IMR-90 (cell line): ENCODE data around the gene ACTN1. TPM values are rescaled to one million over a fixed set of nuclear protein-coding genes. Genes with fewer than 3 reads are reported as not detected.

ENCODE experiments used
- ATAC-seq: fragments of 200-7000 bp; cut with Tn5 transposase; 2 replicates; pipeline ENCODE4 v1.9.1; 2020; ENCODE audit warnings: low read depth, mild to moderate bottlenecking, moderate library complexity
- BruUV-seq: library from RNA; stranded (reverse); fragments of 400-500 nt; replicated peaks from 2 replicates; lab custom pipeline; 2021; lab: Mats Ljungman, UMichigan
- CTCF ChIA-PET: fragments of 300-600 bp; formaldehyde crosslinking; extraction: SDS; loops from one replicate; lab custom pipeline; 2021; ENCODE audit warnings: antibody characterized with exemption; lab: Yijun Ruan, JAX
- POLR2A ChIA-PET: fragments of 300-600 bp; sonication (Branson Sonifier 250); formaldehyde crosslinking; loops from one replicate; lab custom pipeline; 2022; ENCODE audit warnings: antibody characterized with exemption; ENCODE audit not compliant: unreplicated experiment; lab: Charles Lee
- DNase-seq: peaks from one replicate; pipeline ENCODE4 v3.0.0; 2013
- H2AFZ ChIP-seq: replicated peaks from 2 replicates; pipeline ENCODE3; 2013; ENCODE audit warnings: low read length, mild to moderate bottlenecking; ENCODE audit not compliant: poor library complexity
- H2AK5ac ChIP-seq: 2 replicates; pipeline ENCODE4 v1.6.1; 2013; ENCODE audit warnings: low read depth, low read length, inconsistent platforms
- H2AK9ac ChIP-seq: replicated peaks from 2 replicates; pipeline ENCODE3; 2013; ENCODE audit warnings: mild to moderate bottlenecking, low read depth, low read length, moderate library complexity; ENCODE audit not compliant: poor library complexity
- H2BK120ac ChIP-seq: 2 replicates; pipeline ENCODE4 v1.6.1; 2013; ENCODE audit warnings: low read depth, low read length, inconsistent platforms
- H2BK15ac ChIP-seq: 3 replicates; pipeline ENCODE4 v1.6.1; 2013; ENCODE audit warnings: low read depth, low read length, inconsistent platforms
- H2BK20ac ChIP-seq: 2 replicates; pipeline ENCODE4 v1.6.1; 2013; ENCODE audit warnings: low read depth, mild to moderate bottlenecking, inconsistent platforms, low read length, moderate library complexity
- H2BK5ac ChIP-seq: 2 replicates; pipeline ENCODE4 v1.6.1; 2013; ENCODE audit warnings: mild to moderate bottlenecking, low read depth, low read length, inconsistent platforms; ENCODE audit not compliant: poor library complexity, severe bottlenecking
- H3K14ac ChIP-seq: replicated peaks from 2 replicates; pipeline ENCODE4 v1.6.1; 2013; ENCODE audit warnings: low read depth, low read length, inconsistent platforms
- H3K18ac ChIP-seq: 2 replicates; pipeline ENCODE4 v1.6.1; 2013; ENCODE audit warnings: low read depth, low read length, control low read depth
- H3K23ac ChIP-seq: 2 replicates; pipeline ENCODE4 v1.6.1; 2013; ENCODE audit warnings: low read depth, low read length, inconsistent platforms
- H3K27ac ChIP-seq: 2 replicates; pipeline ENCODE4 v1.5.1; 2013; ENCODE audit warnings: mild to moderate bottlenecking, control low read depth, low read length; ENCODE audit not compliant: insufficient read depth
- H3K27me3 ChIP-seq: 2 replicates; pipeline ENCODE4 v1.6.1; 2013; ENCODE audit warnings: low read length; ENCODE audit not compliant: control insufficient read depth, insufficient read depth
- H3K36me3 ChIP-seq: 2 replicates; pipeline ENCODE4 v1.6.1; 2013; ENCODE audit warnings: low read length, mixed read lengths; ENCODE audit not compliant: control insufficient read depth, insufficient read depth
- H3K4ac ChIP-seq: 2 replicates; pipeline ENCODE4 v1.6.1; 2013; ENCODE audit warnings: low read depth, low read length, inconsistent platforms
- H3K4me1 ChIP-seq: 2 replicates; pipeline ENCODE4 v1.6.1; 2013; ENCODE audit warnings: low read length, mixed read lengths; ENCODE audit not compliant: control insufficient read depth, insufficient read depth
- H3K4me2 ChIP-seq: 2 replicates; pipeline ENCODE4 v1.6.1; 2013; ENCODE audit warnings: low read depth, mild to moderate bottlenecking, control low read depth, low read length, moderate library complexity
- H3K4me3 ChIP-seq: 2 replicates; pipeline ENCODE4 v1.5.1; 2013; ENCODE audit warnings: low read depth, mild to moderate bottlenecking, control low read depth, low read length, moderate library complexity; ENCODE audit not compliant: insufficient read depth
- H3K56ac ChIP-seq: 2 replicates; pipeline ENCODE4 v1.6.1; 2013; ENCODE audit warnings: low read length, inconsistent platforms; ENCODE audit not compliant: insufficient read depth; ENCODE audit errors: extremely low read depth
- H3K79me1 ChIP-seq, 2 experiments: 2 replicates each; pipeline ENCODE4 v1.6.1; 2013; ENCODE audit warnings: low read length in 2 of 2, inconsistent platforms in 1 of 2, low read depth in 1 of 2
- H3K9ac ChIP-seq: 2 replicates; pipeline ENCODE4 v1.6.1; 2013; ENCODE audit warnings: low read depth, low read length, control low read depth
- H3K9me1 ChIP-seq: 2 replicates; pipeline ENCODE4 v1.6.1; 2013; ENCODE audit warnings: low read length, inconsistent platforms; ENCODE audit not compliant: insufficient read depth
- H3K9me3 ChIP-seq: 2 replicates; pipeline ENCODE4 v1.6.1; 2013; ENCODE audit warnings: low read length; ENCODE audit not compliant: control insufficient read depth, insufficient read depth
- H4K20me1 ChIP-seq: 2 replicates; pipeline ENCODE4 v1.6.1; 2013; ENCODE audit warnings: low read length, inconsistent platforms; ENCODE audit not compliant: insufficient read depth
- H4K5ac ChIP-seq: 2 replicates; pipeline ENCODE4 v1.6.1; 2013; ENCODE audit warnings: mild to moderate bottlenecking, low read depth, low read length, control low read depth
- H4K8ac ChIP-seq, 2 experiments: 2 replicates each; pipeline ENCODE4 v1.6.1; 2013; ENCODE audit warnings: low read depth in 2 of 2, low read length in 2 of 2, control low read depth in 1 of 2, inconsistent platforms in 1 of 2
- H4K91ac ChIP-seq: 2 replicates; pipeline ENCODE4 v1.6.1; 2013; ENCODE audit warnings: low read depth, low read length, inconsistent platforms; ENCODE audit not compliant: insufficient read depth
- BHLHE40 ChIP-seq: fragments of 150-350 bp; IDR thresholded peaks from 2 replicates; pipeline ENCODE4 v1.6.1; 2016; ENCODE audit warnings: mild to moderate bottlenecking, low read depth, low read length
- CEBPB ChIP-seq: IDR thresholded peaks from 2 replicates; pipeline ENCODE4 v1.6.1; 2012; ENCODE audit warnings: low read depth, low read length, improper control_type of control experiment
- CHD1 ChIP-seq: IDR thresholded peaks from 2 replicates; pipeline ENCODE4 v1.6.1; 2012; ENCODE audit warnings: low read depth, low read length, improper control_type of control experiment
- CTCF ChIP-seq: conservative IDR thresholded peaks from 2 replicates; pipeline ENCODE4 v1.5.1; 2012; ENCODE audit warnings: mild to moderate bottlenecking, low read depth, low read length, improper control_type of control experiment
- FOS ChIP-seq: fragments of 150-350 bp; IDR thresholded peaks from 2 replicates; pipeline ENCODE4 v1.6.1; 2016; ENCODE audit warnings: low read depth, low read length
- MAFK ChIP-seq: IDR thresholded peaks from 2 replicates; pipeline ENCODE4 v1.6.1; 2012; ENCODE audit warnings: low read depth, low read length, improper control_type of control experiment
- MAZ ChIP-seq: IDR thresholded peaks from 2 replicates; pipeline ENCODE4 v1.6.1; 2012; ENCODE audit warnings: low read depth, mild to moderate bottlenecking, low read length, improper control_type of control experiment, moderate library complexity, borderline replicate concordance
- MXI1 ChIP-seq: IDR thresholded peaks from 2 replicates; pipeline ENCODE4 v1.6.1; 2012; ENCODE audit warnings: low read depth, mild to moderate bottlenecking, low read length, moderate library complexity, borderline replicate concordance
- NFE2L2 ChIP-seq: fragments of 150-350 bp; IDR thresholded peaks from 2 replicates; pipeline ENCODE4 v1.6.1; 2016; ENCODE audit warnings: low read depth, mild to moderate bottlenecking, low read length
- POLR2A ChIP-seq: IDR thresholded peaks from 2 replicates; pipeline ENCODE4 v1.6.1; 2012; ENCODE audit warnings: mild to moderate bottlenecking, low read depth, low read length
- RCOR1 ChIP-seq: IDR thresholded peaks from 2 replicates; pipeline ENCODE4 v1.6.1; 2012; ENCODE audit warnings: mild to moderate bottlenecking, low read length, improper control_type of control experiment; ENCODE audit not compliant: insufficient replicate concordance
- RFX5 ChIP-seq: IDR thresholded peaks from 2 replicates; pipeline ENCODE4 v1.8.0; 2012; ENCODE audit warnings: low read depth, mild to moderate bottlenecking, low read length, moderate library complexity
- SMC3 ChIP-seq: fragments of 150-350 bp; IDR thresholded peaks from 2 replicates; pipeline ENCODE4 v1.6.1; 2016; ENCODE audit warnings: low read depth, mild to moderate bottlenecking, antibody characterized with exemption, low read length, moderate library complexity
- WGBS, 2 experiments: methylation state at CpG; one replicate each; pipeline versions ENCODE4 v1.1.5 to v1.1.7; 2013; ENCODE audit warnings: missing lambda C conversion rate in 2 of 2; ENCODE audit not compliant: insufficient read length in 1 of 2; ENCODE audit errors: extremely low coverage in 2 of 2; 5-methylcytosine and 5-hydroxymethylcytosine counted together
- dilution Hi-C: fragments of 300-500 bp; cut with HindIII; formaldehyde crosslinking; loops from one replicate; pipeline ENCODE4 v1.14.3; 2018; ENCODE audit warnings: low sequenced_read_pairs; ENCODE audit not compliant: unreplicated experiment
- in situ Hi-C: fragments of 300-500 bp; cut with MboI; formaldehyde crosslinking; loops from 3 replicates; pipeline ENCODE4 v1.14.3; 2019; ENCODE audit warnings: low sequenced_read_pairs, inconsistent platforms, mixed read lengths
- intact Hi-C: fragments of 100-400 bp; cut with micrococcal nuclease; formaldehyde crosslinking; loops from 2 replicates; pipeline ENCODE4 v1.10.0; 2022
- polyA plus RNA-seq, 3 experiments: library from polyadenylated mRNA; depleted of rRNA; stranded (reverse); fragments of >200 nt; gene quantifications; 2 replicates each; pipeline ENCODE4 v1.2.3, GENCODE V29; 2012; ENCODE audit warnings: low replicate concordance in 1 of 3
- total RNA-seq: library from RNA; depleted of rRNA; stranded (reverse); fragments of >200 nt; gene quantifications from 2 replicates; pipeline ENCODE4 v1.2.3, GENCODE V29; 2012
- TF ChIP-seq, protein P1 (sequence below): fragments of 150-350 bp; IDR thresholded peaks from 2 replicates; pipeline ENCODE4 v1.6.1; 2017; ENCODE audit warnings: mild to moderate bottlenecking, antibody characterized with exemption, low read length, low read depth

The ACTN1 gene
- total and polyA plus RNA-seq, 2 of the 4 experiments (the other 2 are of a cell fraction): 684 to 766 TPM

GRCh38 chr14:68879321-68879781, 99.8 kb downstream of the ACTN1 start:
- ChIA-PET POLR2A (no interaction called here), CTCF (no interaction called here)
- H4K91ac ChIP-seq: no peak overlapping the region
- in situ Hi-C loops: no loop called here
- H4K8ac ChIP-seq: no peak overlapping the region
- H4K5ac ChIP-seq: no peak overlapping the region
- H2AFZ ChIP-seq: no peak overlapping the region
- BruUV-seq: no TSS peak
- no peak overlapping the region for H3K27ac ChIP-seq
- no peak for TF ChIP-seq BHLHE40
- TF ChIP-seq FOS: no peak
- no peak for TF ChIP-seq MAFK
- no peak for TF ChIP-seq MXI1
- TF ChIP-seq CEBPB: no peak
- TF ChIP-seq POLR2A: no peak
- no peak for TF ChIP-seq RCOR1
- TF ChIP-seq CHD1: no peak
- TF ChIP-seq RFX5: no peak
- TF ChIP-seq NFE2L2: no peak
- TF ChIP-seq MAZ: no peak
- TF ChIP-seq, protein P1, sequence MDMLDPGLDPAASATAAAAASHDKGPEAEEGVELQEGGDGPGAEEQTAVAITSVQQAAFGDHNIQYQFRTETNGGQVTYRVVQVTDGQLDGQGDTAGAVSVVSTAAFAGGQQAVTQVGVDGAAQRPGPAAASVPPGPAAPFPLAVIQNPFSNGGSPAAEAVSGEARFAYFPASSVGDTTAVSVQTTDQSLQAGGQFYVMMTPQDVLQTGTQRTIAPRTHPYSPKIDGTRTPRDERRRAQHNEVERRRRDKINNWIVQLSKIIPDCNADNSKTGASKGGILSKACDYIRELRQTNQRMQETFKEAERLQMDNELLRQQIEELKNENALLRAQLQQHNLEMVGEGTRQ: no peak
- TF ChIP-seq CTCF: no peak
- TF ChIP-seq SMC3: no peak
- H3K79me1 ChIP-seq: peaks cover 65 to 90% of the 10 kb centered on the region in 2 experiments
- no peak overlapping the region for H2AK9ac ChIP-seq
- 100% methylated on average over 1 of the region's 7 CpGs; no CpG with 5 or more reads in 1 of the 2 experiments for WGBS, 2 experiments
- peaks cover 92% of the 10 kb centered on the region for H4K20me1 ChIP-seq
- H3K4ac ChIP-seq: no peak overlapping the region
- no peak overlapping the region for H3K56ac ChIP-seq
- H3K18ac ChIP-seq: no peak overlapping the region
- H2BK5ac ChIP-seq: no peak overlapping the region
- no peaks in the 10 kb centered on the region for H3K27me3 ChIP-seq
- peaks cover 94% of the 10 kb centered on the region for H3K36me3 ChIP-seq
- peaks cover 2% of the 10 kb centered on the region for H3K4me1 ChIP-seq
- dilution Hi-C loops: no loop called here
- H3K4me3 ChIP-seq: no peak overlapping the region
- H3K4me2 ChIP-seq: no peak overlapping the region
- H2BK20ac ChIP-seq: no peak overlapping the region
- no peak overlapping the region for H3K14ac ChIP-seq
- H2BK120ac ChIP-seq: no peak overlapping the region
- H3K23ac ChIP-seq: no peak overlapping the region
- no peak overlapping the region for H2AK5ac ChIP-seq
- no peak for DNase-seq
- intact Hi-C loops: no loop called here
- peaks cover 14% of the 10 kb centered on the region for H3K9me1 ChIP-seq
- ATAC-seq: no peak
- H3K9me3 ChIP-seq: no peaks in the 10 kb centered on the region
- no peak overlapping the region for H3K9ac ChIP-seq
- no peak overlapping the region for H2BK15ac ChIP-seq
